Kidney tubule cell (primary cell): Measurements from ENCODE around the gene MORC2.
A peak's percentile ranks its signal among the peaks of the same experiment; 100 is the strongest.

ENCODE experiments used
- DNase-seq: peaks from one replicate; pipeline ENCODE4 v3.0.0-alpha.2; 2018; ENCODE audit warnings: low spot score

MORC2 gene

GRCh38 chr22:30949934-30950660, 18.5 kb downstream of the MORC2 start:
- DNase-seq: no peak

GRCh38 chr22:30948930-30949342, 19.6 kb downstream of the MORC2 start:
- no peak for DNase-seq

- DNase-seq: peak; percentile 32
Measured at GRCh38 chr22:30947816-30948454, 20.6 kb downstream of the MORC2 start.

- DNase-seq: no peak
Measured at GRCh38 chr22:30947173-30947815, 21.3 kb downstream of the MORC2 start.

GRCh38 chr22:30946354-30946753, 22.2 kb downstream of the MORC2 start:
- DNase-seq: no peak

GRCh38 chr22:30945653-30946052, 22.9 kb downstream of the MORC2 start:
- DNase-seq: peak; percentile 86

GRCh38 chr22:30944986-30945385, 23.6 kb downstream of the MORC2 start:
- DNase-seq: no peak

GRCh38 chr22:30943368-30943767, 25.2 kb downstream of the MORC2 start:
- DNase-seq: no peak

GRCh38 chr22:30941363-30941740, 27.2 kb downstream of the MORC2 start:
- DNase-seq: no peak

GRCh38 chr22:30940685-30941362, 27.8 kb downstream of the MORC2 start:
- DNase-seq: no peak

GRCh38 chr22:30934053-30934452, 34.5 kb downstream of the MORC2 start:
- no peak for DNase-seq

- no peak for DNase-seq
Measured at GRCh38 chr22:30933457-30933856, 35.1 kb downstream of the MORC2 start.

GRCh38 chr22:30932661-30933060, 35.9 kb downstream of the MORC2 start:
- no peak for DNase-seq

- DNase-seq: no peak
Measured at GRCh38 chr22:30931541-30932300, 36.9 kb downstream of the MORC2 start.

GRCh38 chr22:30930228-30930627, 38.3 kb downstream of the MORC2 start:
- no peak for DNase-seq

GRCh38 chr22:30928401-30928800, 40.2 kb downstream of the MORC2 start:
- no peak for DNase-seq

GRCh38 chr22:30927806-30928205, 40.8 kb downstream of the MORC2 start:
- no peak for DNase-seq

GRCh38 chr22:30926706-30927105, 41.9 kb downstream of the MORC2 start:
- DNase-seq: no peak

- DNase-seq: no peak
Measured at GRCh38 chr22:30925667-30926066, 42.9 kb downstream of the MORC2 start.

GRCh38 chr22:30923168-30923900, 45.2 kb downstream of the MORC2 start:
- no peak for DNase-seq

GRCh38 chr22:30922151-30922611, 46.4 kb downstream of the MORC2 start:
- DNase-seq: peak; percentile 55
